Pulmonary artery endothelial cell (primary cell): ENCODE results near the gene ARHGAP40. TPM values are rescaled to one million over a fixed set of nuclear protein-coding genes. Genes with fewer than 3 reads are reported as not detected.

Experiments
- DNase-seq: peaks from one replicate; pipeline ENCODE4 v3.0.0-alpha.2; 2011; ENCODE audit warnings: low read depth, low spot score
- total RNA-seq: library from RNA; depleted of rRNA; stranded (reverse); fragments of >200 nt; gene quantifications from 2 replicates; pipeline ENCODE4 v1.2.3, GENCODE V29; 2014

ARHGAP40 gene
- total RNA-seq, 1 donor from 2014 or later: not detected

- DNase-seq: no peak
Observed at GRCh38 chr20:38617011-38617829, 15.6 kb downstream of the ARHGAP40 start.

GRCh38 chr20:38617830-38618196, 16.2 kb downstream of the ARHGAP40 start:
- no peak for DNase-seq

DNA sequence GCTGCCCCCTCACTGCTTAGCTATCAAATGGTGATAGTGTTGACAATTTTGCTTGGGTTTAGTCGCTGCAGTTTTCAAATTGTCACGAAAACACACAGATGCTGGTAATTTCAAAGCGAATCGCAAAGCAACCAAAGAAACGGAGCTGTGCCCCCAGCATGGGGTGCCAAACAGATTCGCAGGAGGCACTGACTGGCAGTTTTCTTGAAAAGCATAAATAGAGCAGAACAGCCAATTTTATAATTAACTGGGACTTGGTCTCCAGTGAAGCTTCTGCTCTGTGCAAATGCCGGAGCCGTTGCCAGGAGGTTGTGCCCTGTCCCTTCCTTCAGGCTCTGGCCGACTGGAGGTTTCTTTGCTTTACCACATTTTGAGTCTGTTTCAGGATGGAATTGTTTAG, 18.8 kb downstream of the ARHGAP40 start:
- DNase-seq: no peak

DNA sequence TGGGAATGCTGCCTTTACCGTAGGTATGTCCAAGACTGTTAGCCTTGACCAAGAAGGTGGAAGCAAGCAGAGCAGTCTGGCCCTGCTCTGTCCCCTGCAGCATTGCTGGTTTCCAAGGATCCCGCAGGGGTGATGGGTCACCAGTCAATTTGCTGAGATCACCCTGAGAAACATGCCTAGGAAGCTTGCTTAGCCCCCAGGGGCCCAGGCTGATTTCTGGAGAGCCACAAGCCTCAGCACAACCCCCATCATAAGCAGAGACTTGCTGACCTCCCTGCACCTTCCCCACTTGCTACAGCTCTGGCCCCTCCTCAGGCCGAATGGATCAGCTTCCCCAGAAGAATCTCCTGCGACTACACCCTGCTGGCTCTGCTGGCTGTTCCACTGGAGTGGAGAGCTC, 21.5 kb downstream of the ARHGAP40 start:
- DNase-seq: no peak

DNA sequence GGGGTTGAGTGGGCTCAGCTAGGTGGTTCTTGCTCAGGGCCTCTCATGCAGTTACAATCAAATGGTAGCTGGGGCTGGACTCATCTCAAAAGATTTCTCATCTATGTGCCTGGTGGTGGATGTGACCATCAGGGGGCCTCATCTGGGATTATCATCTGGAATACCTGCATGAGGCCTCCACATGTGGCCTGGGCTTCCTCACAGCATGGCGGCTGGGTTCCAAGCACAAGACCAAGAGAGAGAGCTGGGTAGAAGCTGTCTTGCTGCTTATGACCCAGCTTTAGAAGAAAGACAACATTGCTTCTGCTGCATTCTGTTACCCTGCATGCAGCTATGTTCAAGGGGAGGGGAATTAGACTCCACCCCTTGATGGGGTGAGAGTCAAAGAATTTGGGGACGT, 22.5 kb downstream of the ARHGAP40 start:
- DNase-seq: no peak

GRCh38 chr20:38625896-38626295, 24.3 kb downstream of the ARHGAP40 start:
- no peak for DNase-seq

DNA sequence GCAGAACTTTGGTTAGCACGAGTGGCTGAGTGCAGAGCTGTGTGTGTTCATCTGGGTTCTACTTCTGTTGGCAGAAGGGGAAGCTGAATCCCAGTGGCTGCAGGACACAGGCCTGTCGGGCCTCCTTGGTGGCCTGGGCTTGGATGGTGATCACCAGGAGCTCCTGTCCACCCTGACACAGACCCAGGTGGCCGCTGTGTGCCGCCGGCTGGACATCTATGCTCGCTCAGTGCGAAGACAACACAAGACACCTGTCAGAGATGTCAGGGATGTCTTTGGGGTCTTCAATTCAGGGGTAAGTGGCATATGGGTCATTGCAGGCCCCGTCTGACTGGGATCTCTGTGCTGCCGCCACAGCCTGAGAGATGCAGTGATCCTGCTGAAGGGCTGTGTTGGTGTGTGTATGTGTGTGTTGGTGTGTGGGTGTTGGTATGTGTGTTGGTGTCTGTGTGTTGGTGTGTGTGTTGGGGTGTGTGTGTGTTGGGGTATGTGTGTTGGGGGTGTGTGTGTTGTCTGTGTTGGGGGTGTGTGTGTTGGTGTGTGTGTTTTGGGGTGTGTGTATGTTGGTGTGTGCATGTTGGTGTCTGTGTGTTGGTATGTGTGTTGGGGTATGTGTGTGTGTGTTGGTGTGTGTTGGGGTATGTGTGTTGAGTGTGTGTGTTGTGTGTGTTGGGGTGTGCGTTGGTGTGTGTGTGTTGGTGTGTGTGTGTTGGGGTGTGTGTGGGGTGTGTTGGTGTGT, 25.5 kb downstream of the ARHGAP40 start:
- no peak for DNase-seq

DNA sequence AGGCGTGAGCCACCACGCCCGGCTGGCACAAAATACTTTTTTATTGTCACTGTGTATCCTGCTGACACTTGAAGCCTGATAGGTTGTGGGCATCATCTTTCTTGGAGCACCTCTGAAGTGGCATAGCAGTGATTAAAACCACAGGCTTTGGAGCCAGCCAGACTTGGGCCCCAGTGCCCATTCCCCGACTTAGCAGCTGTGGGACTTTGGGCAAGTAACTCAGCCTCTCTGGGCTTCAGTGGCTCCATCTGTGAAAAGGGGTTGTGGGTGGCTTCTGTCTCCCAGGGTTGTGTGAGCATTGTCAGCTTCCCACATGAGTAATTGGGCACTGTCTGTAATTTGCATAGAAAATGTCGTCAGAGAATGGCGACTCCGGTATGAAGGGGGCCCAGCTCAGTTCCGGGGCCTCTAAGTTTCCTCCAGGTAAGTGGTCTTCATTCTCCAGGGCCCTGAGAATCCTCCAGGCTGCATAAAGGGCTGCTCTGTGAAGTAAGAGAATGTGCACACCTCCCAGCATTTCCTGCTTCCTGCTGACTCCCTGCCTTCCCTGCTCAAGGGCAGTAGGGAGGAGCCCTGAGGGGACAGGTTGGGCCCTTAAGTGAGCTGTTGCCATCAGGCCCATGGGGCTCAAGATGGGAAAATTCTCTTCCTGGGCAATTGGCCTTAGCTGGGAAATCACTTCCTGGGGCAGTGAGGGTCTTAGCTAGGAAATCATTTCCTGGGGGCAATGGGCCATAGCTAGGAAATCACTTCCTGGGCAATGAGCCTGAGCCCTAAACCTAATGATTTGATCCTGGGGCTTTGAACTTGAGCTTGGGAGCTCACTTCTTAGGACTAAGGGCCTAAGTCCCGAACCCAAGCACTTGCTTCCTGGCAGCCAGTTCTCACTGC, 27.2 kb downstream of the ARHGAP40 start:
- no peak for DNase-seq

DNA sequence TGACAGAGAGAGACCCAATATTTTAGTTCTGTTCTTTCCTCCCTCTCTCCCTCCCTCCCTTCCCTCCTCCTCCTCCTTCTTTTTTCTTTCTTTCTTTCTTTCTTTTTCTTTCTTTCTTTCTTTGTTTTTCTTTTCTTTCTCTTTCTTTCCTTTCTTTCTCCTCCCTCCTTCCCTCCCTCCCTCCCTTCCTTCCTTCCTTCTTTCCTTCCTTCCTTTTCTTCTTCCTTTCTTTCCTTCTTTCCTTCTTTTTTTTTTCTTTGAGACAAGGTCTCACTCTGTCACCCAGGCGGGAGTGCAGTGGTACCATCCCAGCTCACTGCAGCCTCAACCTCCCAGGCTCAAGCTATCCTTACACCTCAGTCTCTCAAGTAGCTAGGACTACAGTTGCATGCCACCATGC, 28.4 kb downstream of the ARHGAP40 start:
- no peak for DNase-seq

- DNase-seq: no peak
Observed at GRCh38 chr20:38630727-38631126, 29.1 kb downstream of the ARHGAP40 start.

- DNase-seq: no peak
Observed at GRCh38 chr20:38631155-38632022, 29.8 kb downstream of the ARHGAP40 start.

GRCh38 chr20:38633577-38634093, 32.0 kb downstream of the ARHGAP40 start:
- no peak for DNase-seq

DNA sequence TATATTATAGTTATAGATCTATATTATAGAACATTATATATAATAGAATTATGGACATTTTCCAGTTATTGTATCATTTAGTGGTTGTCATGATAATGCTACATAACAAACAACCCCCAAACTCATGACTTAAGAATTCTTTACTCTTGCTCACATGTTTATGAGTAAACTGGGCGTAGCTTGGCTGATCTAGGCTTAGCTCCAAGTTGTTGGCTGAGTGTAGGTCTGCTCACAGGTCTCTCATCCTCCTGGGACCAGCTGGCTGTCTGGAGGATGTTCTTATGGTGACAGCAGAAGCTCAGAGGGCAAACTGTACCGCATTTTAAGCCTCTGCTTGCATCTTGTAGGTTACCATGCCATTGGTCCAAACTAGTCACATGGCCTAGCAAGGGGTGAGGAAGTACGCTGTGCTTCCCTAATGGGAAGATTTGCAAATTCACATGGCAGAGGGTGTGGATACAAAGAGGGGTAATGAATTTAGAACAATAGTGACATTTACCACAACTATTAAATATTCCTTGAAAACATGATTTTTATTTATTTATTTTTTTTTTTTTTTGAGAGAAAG, 34.2 kb downstream of the ARHGAP40 start:
- no peak for DNase-seq

DNA sequence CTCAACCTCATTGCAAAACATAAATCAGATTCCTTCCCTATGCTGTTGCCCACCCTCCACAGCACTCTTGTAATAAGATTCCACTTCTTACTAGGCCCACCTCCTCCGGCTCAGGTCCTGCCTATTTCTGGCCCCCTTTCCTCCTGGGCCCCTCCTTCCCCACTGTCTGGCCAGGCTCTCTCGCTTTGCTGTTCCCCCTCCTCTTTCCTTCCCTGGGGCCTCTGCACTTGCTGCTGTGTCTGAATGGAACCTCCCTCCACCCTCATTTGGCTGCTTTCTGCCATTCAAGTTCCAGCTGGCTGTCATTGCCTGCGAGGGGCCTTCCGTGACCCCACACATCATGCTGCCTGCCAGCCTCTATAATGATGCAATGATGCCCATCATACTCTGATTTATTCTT, 38.9 kb downstream of the ARHGAP40 start:
- no peak for DNase-seq

DNA sequence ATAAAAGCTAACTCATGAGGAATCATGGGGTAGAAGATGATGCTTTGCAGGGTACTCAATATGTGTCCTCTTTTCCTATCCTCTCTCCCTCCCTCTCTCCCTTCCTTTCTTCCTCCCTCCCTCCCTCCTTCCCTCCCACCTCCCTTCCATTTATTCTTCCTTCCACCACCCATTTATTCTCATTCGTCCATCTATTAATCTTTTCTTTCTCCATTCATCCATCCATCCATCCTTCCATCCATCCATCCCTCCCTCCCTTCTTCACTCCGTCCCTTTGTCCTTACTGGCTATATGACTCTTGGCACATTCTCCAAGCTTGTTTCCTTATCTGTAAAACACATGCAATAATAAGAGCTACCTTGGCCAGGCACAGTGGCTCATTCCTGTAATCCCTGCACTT, 40.9 kb downstream of the ARHGAP40 start:
- DNase-seq: no peak

- DNase-seq: no peak
Observed at GRCh38 chr20:38644588-38645260, 43.1 kb downstream of the ARHGAP40 start.

DNA sequence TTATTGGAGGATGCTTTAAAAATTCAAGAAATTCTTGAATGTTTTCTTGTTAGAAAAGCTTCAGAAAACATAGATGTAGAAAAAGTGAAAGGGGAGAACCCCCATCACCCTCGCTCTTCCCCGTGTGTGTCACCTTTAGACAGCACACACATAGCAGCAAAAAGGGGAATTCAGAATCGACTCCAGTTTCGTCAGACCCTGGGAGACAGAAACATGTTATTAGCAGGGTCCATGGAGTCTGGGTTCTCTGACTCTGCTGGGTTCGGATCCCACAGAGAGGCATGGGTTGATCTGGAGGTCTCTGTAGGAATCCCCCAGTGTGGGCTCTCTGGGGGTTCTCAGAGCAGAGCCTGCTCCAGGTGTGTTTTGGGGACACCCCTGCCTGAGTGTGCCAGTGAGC, 43.7 kb downstream of the ARHGAP40 start:
- DNase-seq: no peak

- peak; percentile 26 for DNase-seq
Observed at GRCh38 chr20:38645980-38646858, 44.6 kb downstream of the ARHGAP40 start.
